SU-DHL-6 (cell line): Measurements from ENCODE around the gene ATF3.

Experiments
- H2AFZ ChIP-seq: fragments of 200-600 bp; sonication (generic); 2 replicates; pipeline ENCODE4 v1.6.1; 2014; ENCODE audit warnings: low read depth, mild to moderate bottlenecking, moderate library complexity, mixed read lengths, antibody characterized with exemption, low read length; ENCODE audit not compliant: severe bottlenecking
- H3F3A ChIP-seq: fragments of 200-600 bp; shearing (Covaris generic); 2 replicates; pipeline ENCODE4 v1.6.0; 2016; ENCODE audit warnings: antibody characterized with exemption, mild to moderate bottlenecking; ENCODE audit not compliant: insufficient read depth
- H3K27ac ChIP-seq: fragments of 200-600 bp; sonication (generic); 2 replicates; pipeline ENCODE4 v1.5.1; 2016; ENCODE audit warnings: low read depth, mild to moderate bottlenecking, low read length, moderate library complexity, mixed read lengths
- H3K27me3 ChIP-seq: fragments of 200-600 bp; sonication (generic), shearing (Covaris generic); 2 replicates; pipeline ENCODE4 v1.6.0; 2014; ENCODE audit warnings: mild to moderate bottlenecking, low read length
- H3K36me3 ChIP-seq: fragments of 200-600 bp; sonication (generic); 2 replicates; pipeline ENCODE4 v1.6.1; 2014; ENCODE audit warnings: mild to moderate bottlenecking, low read length, mixed read lengths
- H3K4me2 ChIP-seq: fragments of 300-600, 200-600 bp; shearing (Covaris generic), sonication (generic); 2 replicates; pipeline ENCODE4 v1.6.0; 2014; ENCODE audit warnings: low read length, low read depth, mild to moderate bottlenecking; ENCODE audit not compliant: poor library complexity, severe bottlenecking
- H3K4me3 ChIP-seq: fragments of 200-600 bp; sonication (generic); 2 replicates; pipeline ENCODE4 v1.5.1; 2014; ENCODE audit warnings: antibody characterized with exemption, low read length, mild to moderate bottlenecking, mixed read lengths; ENCODE audit not compliant: insufficient read depth, poor library complexity, severe bottlenecking
- H3K79me2 ChIP-seq: fragments of 200-600 bp; sonication (generic); 2 replicates; pipeline ENCODE4 v1.6.1; 2014; ENCODE audit warnings: mild to moderate bottlenecking, low read length, moderate library complexity; ENCODE audit not compliant: insufficient read depth
- H3K9ac ChIP-seq: fragments of 200-600 bp; sonication (generic); 2 replicates; pipeline ENCODE4 v1.7.0; 2014; ENCODE audit warnings: mild to moderate bottlenecking, low read length
- H3K9me2 ChIP-seq: fragments of 200-600 bp; sonication (generic); replicated peaks from 2 replicates; pipeline ENCODE4 v1.6.1; 2014; ENCODE audit warnings: low read length; ENCODE audit not compliant: insufficient read depth
- H3K9me3 ChIP-seq: fragments of 200-600 bp; sonication (generic); 2 replicates; pipeline ENCODE4 v1.6.1; 2014; ENCODE audit warnings: low read length, mixed read lengths; ENCODE audit not compliant: insufficient read depth
- H4K20me1 ChIP-seq: fragments of 200-600 bp; sonication (generic); 2 replicates; pipeline ENCODE4 v1.6.1; 2014; ENCODE audit warnings: low read depth, mild to moderate bottlenecking, antibody characterized with exemption, low read length, moderate library complexity, mixed read lengths
- EZH2phosphoT487 ChIP-seq: fragments of 200-600 bp; sonication (generic), shearing (Covaris generic); conservative IDR thresholded peaks from 2 replicates; pipeline ENCODE4 v1.6.1; 2018; ENCODE audit warnings: mild to moderate bottlenecking, antibody characterized with exemption, low read length, moderate library complexity, mixed read lengths
- TF ChIP-seq, protein P1 (sequence below): fragments of 200-600 bp; sonication (generic); IDR thresholded peaks from one replicate; pipeline ENCODE4 v1.5.1; 2017; ENCODE audit warnings: antibody characterized with exemption, mild to moderate bottlenecking, low read length, moderate library complexity; ENCODE audit not compliant: insufficient read depth, poor library complexity, severe bottlenecking

Gene ATF3

DNA sequence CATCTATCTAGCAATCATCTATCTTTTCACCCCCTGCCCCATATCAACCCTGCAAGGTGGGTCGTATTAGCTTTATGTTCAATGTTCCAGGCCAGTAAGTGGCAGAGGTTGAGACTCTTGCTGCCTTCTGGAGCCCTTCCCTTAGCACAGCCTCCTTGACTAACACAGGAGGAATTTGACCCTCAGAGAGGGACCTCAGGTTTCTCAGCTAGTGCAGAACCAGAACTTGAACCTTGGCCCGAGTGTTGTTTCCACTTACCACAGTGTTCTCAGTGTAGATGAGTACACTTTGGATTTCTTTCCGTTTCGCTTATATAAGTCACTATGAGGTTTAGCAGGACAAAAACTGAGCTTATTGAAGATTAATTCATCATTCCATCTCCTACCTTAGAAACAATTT is 11.1 kb upstream of the ATF3 start:
- Histone ChIP-seq H3K9me3 (no peaks in the 10 kb centered on the region), H3F3A (no peaks in the 10 kb centered on the region), H3K9ac (no peak overlapping the region), H3K4me2 (no peak overlapping the region), H4K20me1 (no peaks in the 10 kb centered on the region), H2AFZ (no peak overlapping the region), H3K36me3 (no peaks in the 10 kb centered on the region), H3K79me2 (no peaks in the 10 kb centered on the region), H3K9me2 (no peaks in the 10 kb centered on the region), H3K27me3 (no peaks in the 10 kb centered on the region), H3K4me3 (no peak overlapping the region), H3K27ac (no peak overlapping the region)
- TF ChIP-seq, protein P1, sequence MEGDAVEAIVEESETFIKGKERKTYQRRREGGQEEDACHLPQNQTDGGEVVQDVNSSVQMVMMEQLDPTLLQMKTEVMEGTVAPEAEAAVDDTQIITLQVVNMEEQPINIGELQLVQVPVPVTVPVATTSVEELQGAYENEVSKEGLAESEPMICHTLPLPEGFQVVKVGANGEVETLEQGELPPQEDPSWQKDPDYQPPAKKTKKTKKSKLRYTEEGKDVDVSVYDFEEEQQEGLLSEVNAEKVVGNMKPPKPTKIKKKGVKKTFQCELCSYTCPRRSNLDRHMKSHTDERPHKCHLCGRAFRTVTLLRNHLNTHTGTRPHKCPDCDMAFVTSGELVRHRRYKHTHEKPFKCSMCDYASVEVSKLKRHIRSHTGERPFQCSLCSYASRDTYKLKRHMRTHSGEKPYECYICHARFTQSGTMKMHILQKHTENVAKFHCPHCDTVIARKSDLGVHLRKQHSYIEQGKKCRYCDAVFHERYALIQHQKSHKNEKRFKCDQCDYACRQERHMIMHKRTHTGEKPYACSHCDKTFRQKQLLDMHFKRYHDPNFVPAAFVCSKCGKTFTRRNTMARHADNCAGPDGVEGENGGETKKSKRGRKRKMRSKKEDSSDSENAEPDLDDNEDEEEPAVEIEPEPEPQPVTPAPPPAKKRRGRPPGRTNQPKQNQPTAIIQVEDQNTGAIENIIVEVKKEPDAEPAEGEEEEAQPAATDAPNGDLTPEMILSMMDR, result no peak
- TF ChIP-seq EZH2phosphoT487, result no peak

DNA sequence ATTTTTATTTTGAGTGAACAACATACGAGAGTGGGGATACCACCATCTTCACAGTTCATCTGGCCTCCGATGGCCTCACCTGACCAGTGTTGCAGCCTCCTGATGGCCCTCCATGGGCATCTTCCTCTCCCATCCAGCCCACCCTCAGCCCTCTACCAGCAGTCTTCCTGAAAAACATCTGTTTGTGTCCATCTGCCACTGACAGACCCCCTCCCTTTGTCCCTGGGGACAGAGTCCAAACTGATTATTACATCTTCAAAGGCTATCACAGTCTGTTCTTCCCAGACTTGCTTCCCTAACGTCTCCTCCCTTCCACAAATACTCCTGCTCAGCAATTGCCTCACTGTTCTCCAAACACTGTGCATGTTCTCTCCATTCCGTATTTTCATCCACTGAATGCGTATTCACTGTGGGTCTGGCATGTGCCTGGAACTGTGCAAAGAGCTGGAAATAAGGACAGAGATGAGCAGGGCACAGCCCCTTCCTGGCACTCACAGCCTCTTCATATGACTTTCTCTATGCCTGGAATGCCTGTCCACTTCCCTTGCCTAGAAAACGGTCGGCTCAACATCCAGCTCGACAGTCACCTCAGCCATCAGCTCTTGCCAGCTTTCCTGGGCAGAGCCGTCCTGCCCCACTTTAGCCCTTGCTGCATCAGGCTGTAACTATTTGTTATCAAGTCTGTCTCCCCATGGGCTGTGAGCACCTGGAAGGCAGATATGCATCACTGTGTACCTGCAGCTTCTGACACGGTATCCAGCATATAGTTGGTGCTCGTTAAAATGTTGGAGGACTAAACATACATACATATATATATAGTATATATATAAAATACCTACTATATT is 8.3 kb upstream of the ATF3 start:
- Histone ChIP-seq H3K27ac (no peak overlapping the region), H3K9me3 (no peaks in the 10 kb centered on the region), H2AFZ (no peak overlapping the region), H3K9ac (no peak overlapping the region), H3K4me2 (no peak overlapping the region), H3K36me3 (no peaks in the 10 kb centered on the region), H3K9me2 (no peaks in the 10 kb centered on the region), H3K79me2 (no peaks in the 10 kb centered on the region), H3F3A (no peaks in the 10 kb centered on the region), H4K20me1 (no peaks in the 10 kb centered on the region), H3K4me3 (no peak overlapping the region), H3K27me3 (no peaks in the 10 kb centered on the region)
- TF ChIP-seq, protein P1, result no peak
- TF ChIP-seq EZH2phosphoT487, result no peak

DNA sequence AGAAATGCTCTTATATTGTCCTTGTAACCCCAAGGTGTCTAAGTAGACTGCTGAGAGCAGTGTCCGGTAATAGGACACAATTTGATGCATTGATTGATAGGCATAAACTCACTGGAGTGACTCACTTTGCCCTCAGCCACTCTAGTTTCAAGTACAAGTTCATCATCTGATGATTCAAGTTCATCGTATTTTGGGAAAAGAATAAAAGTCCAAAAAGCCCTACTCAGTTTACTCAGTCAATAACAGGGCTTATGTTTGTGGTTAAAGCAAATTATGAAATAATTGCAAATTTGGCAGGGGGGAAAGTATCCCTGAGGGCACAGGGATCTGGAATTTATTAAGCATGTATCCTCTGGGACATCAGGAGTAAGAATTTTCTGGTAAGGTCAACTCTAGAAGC is 7.6 kb upstream of the ATF3 start:
- H2AFZ ChIP-seq, result no peak overlapping the region
- H3K4me2 ChIP-seq, result no peak overlapping the region
- H3K9me3 ChIP-seq, result no peaks in the 10 kb centered on the region
- no peak overlapping the region for H3K4me3 ChIP-seq
- no peaks in the 10 kb centered on the region for H3K27me3 ChIP-seq
- no peaks in the 10 kb centered on the region for H3F3A ChIP-seq
- H3K36me3 ChIP-seq, result no peaks in the 10 kb centered on the region
- H3K9ac ChIP-seq, result no peak overlapping the region
- H4K20me1 ChIP-seq, result no peaks in the 10 kb centered on the region
- no peaks in the 10 kb centered on the region for H3K79me2 ChIP-seq
- no peaks in the 10 kb centered on the region for H3K9me2 ChIP-seq
- H3K27ac ChIP-seq, result no peak overlapping the region
- TF ChIP-seq, protein P1, result no peak
- no peak for TF ChIP-seq EZH2phosphoT487
